NCI-H2171 (cell line): Measurements from ENCODE around the gene ZNF101.

Experiments used
- DNase-seq: peaks from one replicate; lab custom pipeline; 2025; lab: John Stamatoyannopoulos, UW

Gene ZNF101

GRCh38 chr19:19642506-19643157 is 26.0 kb upstream of the ZNF101 start:
- peak; percentile 35 for DNase-seq

DNA sequence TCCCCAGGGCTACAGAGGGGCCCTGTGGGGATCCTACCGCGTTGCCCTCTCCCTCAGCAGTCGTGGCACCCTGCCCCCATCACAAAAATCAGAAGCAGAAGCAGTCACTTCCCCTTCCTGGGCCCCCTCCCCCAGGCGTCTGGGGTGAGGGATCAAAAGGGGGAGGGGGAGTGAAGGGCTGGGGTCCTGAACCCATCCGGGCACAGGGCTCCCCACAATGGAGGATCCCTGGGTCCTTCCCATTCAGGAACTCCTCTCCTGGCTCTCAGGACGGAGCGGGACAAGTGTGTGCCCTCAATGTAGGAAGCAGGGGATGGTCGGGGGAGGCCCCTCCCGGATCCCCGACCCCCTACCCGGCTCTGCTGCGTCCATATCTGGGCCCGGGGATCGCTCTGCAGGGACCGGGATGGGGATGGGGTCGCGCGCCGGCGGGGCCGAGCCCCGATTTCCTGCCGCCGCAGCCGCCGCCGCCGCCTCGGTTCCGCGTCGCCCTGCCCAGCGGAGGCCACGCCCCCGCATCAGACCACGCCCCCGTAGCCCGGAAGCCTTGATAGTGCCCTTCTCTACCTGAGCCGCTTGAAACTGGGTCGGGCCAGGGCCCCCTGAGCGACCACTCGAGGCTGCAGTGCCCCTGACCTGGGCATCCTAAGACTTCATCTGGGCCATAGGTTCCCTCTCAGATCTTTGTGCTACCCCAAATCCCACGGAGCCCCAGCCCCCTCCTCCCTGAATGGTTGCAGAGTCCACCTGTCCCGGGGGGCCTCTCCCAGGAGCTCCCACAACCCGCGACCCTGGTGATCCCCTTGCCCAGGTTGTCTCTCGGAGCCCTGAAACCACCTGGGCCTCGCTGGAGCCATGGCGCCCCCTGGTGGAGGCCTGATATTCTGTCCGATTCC is 25.2 kb upstream of the ZNF101 start, which contains the start of gene GMIP:
TSS of gene GMIP (minus strand) at position 500 of the 896 bp plus-strand sequence. CDS start at position 372, 128 bp downstream.
- DNase-seq: peak; percentile 46

GRCh38 chr19:19644054-19644388 is 24.6 kb upstream of the ZNF101 start:
- no peak for DNase-seq

GRCh38 chr19:19645233-19645870 is 23.3 kb upstream of the ZNF101 start:
- no peak for DNase-seq

GRCh38 chr19:19647037-19647835 is 21.4 kb upstream of the ZNF101 start:
- DNase-seq: no peak

DNA sequence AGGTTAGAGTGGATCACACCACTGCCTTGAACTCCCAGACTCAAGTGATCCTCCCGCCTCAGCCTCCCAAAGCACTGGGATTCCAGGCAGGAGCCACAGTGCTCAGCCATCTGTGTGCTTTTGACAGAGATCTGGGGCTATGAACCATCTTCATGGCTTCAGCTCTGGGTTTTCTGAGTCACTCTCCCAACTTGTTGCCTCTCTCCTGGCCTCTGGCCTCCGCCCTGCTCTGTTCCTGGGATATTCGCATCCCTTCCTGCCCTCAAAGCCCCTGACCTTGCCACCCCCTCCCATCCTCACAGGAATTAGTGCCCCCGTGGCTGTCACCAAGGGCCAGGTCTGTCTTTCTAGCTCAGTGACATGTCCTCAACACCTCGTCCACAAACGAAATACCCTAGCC is 19.5 kb upstream of the ZNF101 start:
- no peak for DNase-seq

GRCh38 chr19:19649580-19649995 is 19.1 kb upstream of the ZNF101 start:
- DNase-seq: no peak

- no peak for DNase-seq
These were observed 18.3 kb upstream of the ZNF101 start for GRCh38 chr19:19650331-19650730.

GRCh38 chr19:19651076-19651475 is 17.6 kb upstream of the ZNF101 start:
- DNase-seq: no peak

DNA sequence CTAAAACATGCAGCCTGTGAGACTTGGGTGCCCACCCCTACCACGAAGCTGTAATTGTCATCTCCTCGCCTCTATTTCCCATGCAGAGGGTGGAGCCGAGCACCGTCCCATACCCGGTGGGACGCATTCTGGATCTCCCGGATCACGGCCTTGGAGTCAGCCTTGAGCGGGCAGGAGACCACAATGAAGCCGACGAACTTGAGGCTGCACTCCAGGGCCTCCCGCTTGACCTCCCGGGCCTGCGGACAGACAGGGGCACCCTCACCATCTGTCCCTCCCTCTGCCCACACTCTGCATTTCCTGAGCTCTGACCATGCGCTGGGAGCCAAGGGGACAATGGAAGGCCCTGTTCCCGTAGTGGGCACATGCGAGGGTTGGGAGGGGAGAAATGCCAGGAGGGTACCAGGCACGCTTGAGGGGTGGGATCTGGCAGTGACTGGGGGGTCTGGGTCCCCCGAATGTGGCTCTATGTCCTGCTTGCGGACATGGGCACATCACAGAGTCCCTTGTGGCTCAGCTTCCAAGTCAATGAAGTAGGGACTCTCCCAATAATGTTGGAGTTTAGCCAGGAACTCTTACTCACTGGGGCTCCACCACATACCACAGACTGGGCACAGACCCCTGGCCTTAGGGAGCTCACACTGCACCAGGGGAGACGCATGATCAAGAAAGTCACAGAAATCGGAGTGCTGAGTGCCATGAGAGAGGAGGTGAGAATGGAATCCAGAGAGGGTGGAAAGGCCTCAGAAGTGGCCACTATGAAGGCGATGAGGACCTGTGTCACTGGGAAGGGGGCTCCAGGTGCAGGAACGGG is 15.9 kb upstream of the ZNF101 start:
- no peak for DNase-seq

- DNase-seq: no peak
These were observed 15.0 kb upstream of the ZNF101 start for GRCh38 chr19:19653597-19654147.

DNA sequence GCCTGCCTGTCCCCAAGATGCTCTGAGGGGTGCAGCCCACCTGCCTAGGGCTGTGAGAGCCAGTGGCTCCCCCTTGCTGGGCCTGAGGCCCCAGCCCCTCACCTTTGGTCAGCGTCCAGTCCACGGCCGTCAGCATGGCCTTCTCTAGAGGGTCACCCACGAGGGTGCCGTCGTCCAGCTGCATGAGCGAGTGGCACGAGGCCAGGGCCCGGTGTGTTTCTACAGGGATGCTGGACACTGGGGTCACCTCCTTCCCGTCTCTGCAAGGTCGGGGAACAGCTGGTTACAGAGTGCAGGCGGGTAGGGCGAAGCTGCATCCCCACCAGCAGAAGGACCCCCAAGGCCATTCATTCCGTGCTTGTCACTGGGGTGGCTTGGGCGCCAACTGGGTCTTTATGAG is 14.2 kb upstream of the ZNF101 start:
- DNase-seq: no peak

- DNase-seq: no peak
These were observed 13.5 kb upstream of the ZNF101 start for GRCh38 chr19:19655051-19655594.

DNA sequence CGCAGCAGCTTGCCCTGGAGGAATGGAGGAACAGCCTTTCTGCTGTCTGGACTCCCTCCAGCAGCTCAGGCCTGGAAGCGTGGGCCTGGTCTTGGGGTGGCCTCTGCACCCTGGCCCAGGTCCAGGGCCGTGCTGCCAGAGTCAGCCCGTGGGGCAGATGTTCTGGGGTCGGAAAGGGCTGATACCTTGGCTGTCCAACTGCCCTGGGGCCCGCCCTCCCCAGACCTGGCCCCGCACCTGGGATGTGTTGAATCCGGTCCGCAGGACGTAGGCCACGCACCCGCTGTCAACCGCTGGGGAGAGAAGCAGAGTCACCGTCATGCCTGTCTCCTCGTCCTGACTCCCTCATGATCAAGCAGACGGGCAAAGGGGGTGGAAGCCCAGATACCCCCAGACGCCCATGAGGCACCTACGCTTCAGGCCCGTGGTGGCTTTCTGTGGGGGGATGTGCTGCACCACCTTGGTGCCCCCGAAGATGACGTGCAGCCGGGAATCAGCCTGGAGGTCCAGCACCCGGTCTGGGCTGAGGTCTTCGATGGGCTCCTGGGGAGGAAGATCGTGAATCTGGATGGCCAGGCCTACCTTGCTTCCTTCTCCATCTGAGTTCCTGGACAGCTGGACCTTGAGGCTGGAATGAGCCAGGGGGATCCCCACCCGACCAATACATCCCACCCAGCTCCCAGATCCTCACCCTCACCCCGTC is 12.8 kb upstream of the ZNF101 start:
- no peak for DNase-seq

DNA sequence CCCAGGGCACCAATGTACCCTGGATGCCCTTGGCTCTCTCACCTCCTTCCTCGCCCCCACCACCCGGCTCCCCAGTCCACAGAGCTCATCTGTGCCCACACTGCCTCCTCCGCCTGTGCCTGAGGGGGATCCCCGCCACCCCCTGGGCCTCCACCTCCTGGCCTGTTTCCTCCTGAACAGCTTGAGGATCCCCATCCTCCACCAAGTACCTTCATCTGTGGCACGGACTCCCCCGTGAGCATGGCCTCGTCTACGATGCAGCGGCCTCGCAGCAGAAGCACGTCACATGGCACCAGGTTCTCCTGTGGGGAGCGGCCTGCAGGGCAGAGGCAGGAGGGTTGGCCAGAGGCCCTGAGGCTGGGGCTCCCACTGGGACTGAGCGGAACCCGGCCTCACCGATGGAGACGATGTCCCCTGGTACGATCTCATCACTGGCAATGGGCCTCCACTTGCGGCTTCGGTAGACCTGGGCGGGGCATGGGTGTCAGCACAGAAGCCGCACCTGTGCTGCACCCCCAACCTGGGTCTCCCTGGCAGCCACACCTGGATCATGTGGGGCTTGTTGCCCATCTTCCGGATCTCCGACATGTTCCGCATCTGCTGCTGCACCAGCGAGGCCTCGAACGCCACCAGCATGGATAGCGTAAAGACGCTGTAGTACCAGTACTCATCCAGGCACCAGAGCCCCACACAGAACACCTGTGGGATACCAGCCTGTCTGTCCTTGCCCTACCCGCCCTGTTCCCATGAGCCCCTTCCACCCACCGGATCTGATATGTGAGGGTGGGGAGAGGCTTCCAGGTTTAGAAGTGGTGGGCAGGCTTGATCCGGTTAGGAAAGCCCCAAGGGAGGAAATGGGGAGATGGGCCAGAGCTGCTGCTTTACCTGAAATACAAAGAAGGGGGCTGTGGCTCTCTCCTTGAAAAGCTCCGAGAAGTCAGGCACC is 11.9 kb upstream of the ZNF101 start:
- DNase-seq: no peak

GRCh38 chr19:19657397-19657783 is 11.2 kb upstream of the ZNF101 start:
- peak; percentile 63 for DNase-seq

DNA sequence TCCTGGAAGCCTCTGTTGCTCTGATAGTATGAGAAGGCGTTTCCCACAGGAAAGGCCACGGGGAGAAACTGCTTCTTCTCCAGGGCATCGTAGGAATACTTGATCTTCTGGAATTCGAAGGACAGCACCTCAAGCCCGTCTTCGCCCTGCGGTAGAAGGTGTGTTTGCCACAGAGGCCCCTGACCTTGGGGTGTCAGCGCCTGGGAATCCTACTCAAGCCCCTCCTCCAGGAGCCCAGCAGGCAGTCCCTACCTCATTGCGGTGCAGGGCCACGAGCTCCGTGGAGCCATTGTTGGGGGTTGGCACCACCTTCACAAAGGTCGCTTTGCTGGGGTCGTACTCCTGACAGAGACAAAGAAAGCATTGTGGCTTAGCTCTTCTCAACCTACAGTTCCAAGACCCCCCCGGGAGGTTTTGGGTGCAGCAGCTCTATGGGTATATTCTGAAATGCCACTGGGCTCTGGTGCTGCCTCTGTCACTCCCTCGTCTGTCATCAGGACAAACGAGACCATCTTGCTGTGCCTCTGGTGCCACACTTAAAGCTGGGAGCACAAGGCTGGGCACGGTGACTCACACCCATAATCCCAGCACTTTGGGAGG is 8.9 kb upstream of the ZNF101 start:
- no peak for DNase-seq

DNA sequence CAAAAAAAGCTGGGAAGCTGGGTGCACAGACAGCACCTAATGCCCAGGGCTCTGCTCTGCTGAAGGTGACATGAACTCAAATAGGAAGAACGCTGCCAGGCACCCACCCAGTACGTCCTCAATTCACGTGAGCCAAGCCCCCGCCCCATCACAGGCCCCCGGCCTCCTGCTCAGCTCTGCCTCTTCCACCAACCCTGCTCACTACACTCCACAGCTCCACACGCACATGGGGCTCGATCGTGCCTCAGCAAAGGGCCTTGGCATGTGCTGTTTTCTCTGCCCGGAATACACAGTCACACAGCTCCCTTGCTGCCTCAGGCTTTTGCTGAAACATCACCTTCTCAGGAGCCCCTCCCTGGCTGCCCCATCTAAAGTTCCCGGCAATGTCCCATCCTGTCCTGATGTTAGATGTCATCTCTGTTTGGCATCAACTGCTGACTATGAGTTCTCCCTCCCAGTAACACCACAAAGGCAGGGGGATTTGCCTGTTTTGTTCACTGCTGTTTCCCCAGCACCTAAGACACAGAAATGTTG is 7.4 kb upstream of the ZNF101 start:
- DNase-seq: no peak
